ENCODE results near the gene SLC25A21.

SLC25A21 gene

DNA sequence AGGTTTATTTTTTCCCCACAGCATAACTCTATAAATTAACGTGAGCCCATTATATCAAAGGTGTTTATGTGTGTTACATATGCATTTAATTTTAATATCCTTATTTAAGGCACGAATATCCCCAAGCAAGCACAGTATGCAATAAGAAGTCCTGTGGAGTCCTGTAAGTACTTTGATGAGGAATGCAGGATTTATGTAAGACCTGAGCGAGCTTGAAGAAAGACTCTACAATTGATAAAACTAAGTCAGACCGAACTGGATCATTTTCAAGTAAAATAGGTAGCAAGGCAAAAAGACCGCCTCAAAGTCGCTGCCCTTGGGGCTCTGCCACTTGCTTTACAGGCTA lies 755 bp downstream of the SLC25A21 start:
- Histone ChIP-seq H3K4me3 (ENCODE audit: low read length) (no peak overlapping the region), H4K5ac (ENCODE audit: low read length) (no peak overlapping the region), H3K18ac (ENCODE audit: low read length) (no peak overlapping the region), H3K4me2 (ENCODE audit: low read length) (peak overlapping the region; percentile 39), H3K36me3 (ENCODE audit: control insufficient read depth, insufficient read depth, low read length) (no peaks in the 10 kb centered on the region), H3K4ac (ENCODE audit: low read depth, low read length) (no peak overlapping the region), H2BK120ac (ENCODE audit: low read depth, low read length) (no peak overlapping the region), H3K9ac (ENCODE audit: low read length) (peak overlapping the region; percentile 83), H2BK15ac (replicated peaks; ENCODE audit: low read depth) (no peak overlapping the region), H3K79me1 (ENCODE audit: low read length) (no peaks in the 10 kb centered on the region), H3K27me3 (ENCODE audit: insufficient read depth, low read length, poor library complexity) (no peaks in the 10 kb centered on the region), H3K4me1 (ENCODE audit: control insufficient read depth, low read depth, low read length) (no peaks in the 10 kb centered on the region), H3K27ac (ENCODE audit: low read depth, low read length) (peak overlapping the region; percentile 82), H3K23ac (ENCODE audit: low read length) (no peak overlapping the region), H4K8ac (ENCODE audit: low read depth, low read length) (no peak overlapping the region), H2AK5ac (ENCODE audit: low read length) (no peak overlapping the region), H3K79me2 (ENCODE audit: control insufficient read depth, insufficient read depth, low read length) (no peaks in the 10 kb centered on the region), H2BK5ac (ENCODE audit: low read length) (no peak overlapping the region), H3K56ac (ENCODE audit: low read length) (peak overlapping the region; percentile 95)
- WGBS (ENCODE audit: extremely low coverage, insufficient coverage, low lambda C conversion rate), result no CpG with 5 or more reads among the region's 6 CpGs
- no peak for DNase-seq

DNA sequence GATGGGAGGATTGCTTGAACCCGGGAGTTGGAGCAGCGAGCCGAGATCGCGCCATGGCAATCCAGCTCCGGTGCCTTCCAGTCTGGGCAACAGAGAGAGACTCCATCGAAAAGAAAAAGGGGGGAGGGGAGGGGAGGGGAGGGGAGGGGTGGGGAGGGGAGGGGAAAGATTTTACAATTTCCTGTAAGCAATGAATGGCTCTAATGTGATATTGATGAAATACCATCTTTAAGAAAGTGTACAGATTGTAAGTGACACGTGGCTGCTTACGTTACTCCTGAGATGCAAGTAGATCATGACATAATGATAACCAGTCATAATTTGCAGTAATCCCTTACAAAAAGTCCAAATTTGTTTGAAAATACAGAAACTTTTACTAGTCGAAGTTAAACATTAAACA lies 1.4 kb downstream of the SLC25A21 start:
- WGBS (ENCODE audit: extremely low coverage, insufficient coverage, low lambda C conversion rate), result no CpG with 5 or more reads among the region's 10 CpGs

GRCh38 chr14:37170237-37170636 lies 2.2 kb downstream of the SLC25A21 start:
- no peak overlapping the region for H3K4ac ChIP-seq (ENCODE audit: low read depth, low read length)
- no peak overlapping the region for H3K23ac ChIP-seq (ENCODE audit: low read length)
- H3K4me3 ChIP-seq (ENCODE audit: low read length), result no peak overlapping the region
- no peak overlapping the region for H4K8ac ChIP-seq (ENCODE audit: low read depth, low read length)
- no peak overlapping the region for H2BK120ac ChIP-seq (ENCODE audit: low read depth, low read length)
- H3K27me3 ChIP-seq (ENCODE audit: insufficient read depth, low read length, poor library complexity), result no peaks in the 10 kb centered on the region
- H3K36me3 ChIP-seq (ENCODE audit: control insufficient read depth, insufficient read depth, low read length), result no peaks in the 10 kb centered on the region
- H3K9ac ChIP-seq (ENCODE audit: low read length), result no peak overlapping the region
- no peak overlapping the region for H2AK5ac ChIP-seq (ENCODE audit: low read length)
- H3K27ac ChIP-seq (ENCODE audit: low read depth, low read length), result no peak overlapping the region
- no peak overlapping the region for H2BK5ac ChIP-seq (ENCODE audit: low read length)
- no peak overlapping the region for H3K18ac ChIP-seq (ENCODE audit: low read length)
- no peak overlapping the region for H2BK15ac ChIP-seq (replicated peaks; ENCODE audit: low read depth)
- no peaks in the 10 kb centered on the region for H3K79me2 ChIP-seq (ENCODE audit: control insufficient read depth, insufficient read depth, low read length)
- H3K4me2 ChIP-seq (ENCODE audit: low read length), result no peak overlapping the region
- WGBS (ENCODE audit: extremely low coverage, insufficient coverage, low lambda C conversion rate), result no CpG with 5 or more reads among the region's 8 CpGs
- no peaks in the 10 kb centered on the region for H3K79me1 ChIP-seq (ENCODE audit: low read length)
- no peaks in the 10 kb centered on the region for H3K4me1 ChIP-seq (ENCODE audit: control insufficient read depth, low read depth, low read length)
- no peak overlapping the region for H4K5ac ChIP-seq (ENCODE audit: low read length)
- no peak for DNase-seq
- no peak overlapping the region for H3K56ac ChIP-seq (ENCODE audit: low read length)

More for the DNA sequence above, 1.4 kb downstream of the SLC25A21 start:
- Histone ChIP-seq H3K23ac (ENCODE audit: low read length) (no peak overlapping the region), H2BK15ac (replicated peaks; ENCODE audit: low read depth) (no peak overlapping the region), H3K79me1 (ENCODE audit: low read length) (no peaks in the 10 kb centered on the region), H2BK120ac (ENCODE audit: low read depth, low read length) (no peak overlapping the region), H3K36me3 (ENCODE audit: control insufficient read depth, insufficient read depth, low read length) (no peaks in the 10 kb centered on the region), H3K18ac (ENCODE audit: low read length) (no peak overlapping the region), H3K27me3 (ENCODE audit: insufficient read depth, low read length, poor library complexity) (no peaks in the 10 kb centered on the region), H3K27ac (ENCODE audit: low read depth, low read length) (no peak overlapping the region), H4K5ac (ENCODE audit: low read length) (no peak overlapping the region), H3K4me1 (ENCODE audit: control insufficient read depth, low read depth, low read length) (no peaks in the 10 kb centered on the region), H2BK5ac (ENCODE audit: low read length) (no peak overlapping the region), H3K9ac (ENCODE audit: low read length) (no peak overlapping the region), H3K4me3 (ENCODE audit: low read length) (no peak overlapping the region), H2AK5ac (ENCODE audit: low read length) (no peak overlapping the region), H3K79me2 (ENCODE audit: control insufficient read depth, insufficient read depth, low read length) (no peaks in the 10 kb centered on the region), H4K8ac (ENCODE audit: low read depth, low read length) (no peak overlapping the region), H3K4ac (ENCODE audit: low read depth, low read length) (peak overlapping the region; percentile 68), H3K4me2 (ENCODE audit: low read length) (no peak overlapping the region), H3K56ac (ENCODE audit: low read length) (no peak overlapping the region)
- no peak for DNase-seq

DNA sequence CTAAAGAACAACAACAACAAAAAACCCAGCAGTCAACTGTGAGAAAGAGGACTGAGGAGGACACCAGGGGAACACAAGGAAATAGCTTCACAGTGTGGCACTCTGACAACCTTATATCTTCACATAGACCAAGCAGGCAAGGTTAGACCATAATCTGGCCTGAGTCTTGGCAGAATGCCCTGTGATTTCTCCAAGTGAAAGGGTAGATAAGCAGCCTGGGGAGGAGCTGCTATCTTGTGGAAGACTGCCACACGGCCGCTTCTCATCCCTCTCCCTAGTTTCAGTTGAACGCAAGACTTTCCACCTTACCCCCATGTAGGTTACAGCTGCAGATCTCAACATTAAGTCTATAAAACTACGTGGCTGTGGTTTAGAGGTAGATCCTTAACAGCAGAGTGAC lies 3.7 kb downstream of the SLC25A21 start:
- no peak overlapping the region for H3K23ac ChIP-seq (ENCODE audit: low read length)
- no peak overlapping the region for H3K9ac ChIP-seq (ENCODE audit: low read length)
- H3K4me1 ChIP-seq (ENCODE audit: control insufficient read depth, low read depth, low read length), result no peaks in the 10 kb centered on the region
- no peaks in the 10 kb centered on the region for H3K79me2 ChIP-seq (ENCODE audit: control insufficient read depth, insufficient read depth, low read length)
- no peak overlapping the region for H4K8ac ChIP-seq (ENCODE audit: low read depth, low read length)
- no peak overlapping the region for H3K18ac ChIP-seq (ENCODE audit: low read length)
- H3K4me3 ChIP-seq (ENCODE audit: low read length), result no peak overlapping the region
- no peaks in the 10 kb centered on the region for H3K36me3 ChIP-seq (ENCODE audit: control insufficient read depth, insufficient read depth, low read length)
- H2BK120ac ChIP-seq (ENCODE audit: low read depth, low read length), result no peak overlapping the region
- H4K5ac ChIP-seq (ENCODE audit: low read length), result no peak overlapping the region
- H3K27me3 ChIP-seq (ENCODE audit: insufficient read depth, low read length, poor library complexity), result no peaks in the 10 kb centered on the region
- H2AK5ac ChIP-seq (ENCODE audit: low read length), result no peak overlapping the region
- no peaks in the 10 kb centered on the region for H3K79me1 ChIP-seq (ENCODE audit: low read length)
- H2BK5ac ChIP-seq (ENCODE audit: low read length), result no peak overlapping the region
- no CpG with 5 or more reads among the region's 4 CpGs for WGBS (ENCODE audit: extremely low coverage, insufficient coverage, low lambda C conversion rate)
- H3K4ac ChIP-seq (ENCODE audit: low read depth, low read length), result no peak overlapping the region
- no peak overlapping the region for H3K56ac ChIP-seq (ENCODE audit: low read length)
- no peak overlapping the region for H3K27ac ChIP-seq (ENCODE audit: low read depth, low read length)
- DNase-seq, result no peak
- no peak overlapping the region for H3K4me2 ChIP-seq (ENCODE audit: low read length)
- no peak overlapping the region for H2BK15ac ChIP-seq (replicated peaks; ENCODE audit: low read depth)

DNA sequence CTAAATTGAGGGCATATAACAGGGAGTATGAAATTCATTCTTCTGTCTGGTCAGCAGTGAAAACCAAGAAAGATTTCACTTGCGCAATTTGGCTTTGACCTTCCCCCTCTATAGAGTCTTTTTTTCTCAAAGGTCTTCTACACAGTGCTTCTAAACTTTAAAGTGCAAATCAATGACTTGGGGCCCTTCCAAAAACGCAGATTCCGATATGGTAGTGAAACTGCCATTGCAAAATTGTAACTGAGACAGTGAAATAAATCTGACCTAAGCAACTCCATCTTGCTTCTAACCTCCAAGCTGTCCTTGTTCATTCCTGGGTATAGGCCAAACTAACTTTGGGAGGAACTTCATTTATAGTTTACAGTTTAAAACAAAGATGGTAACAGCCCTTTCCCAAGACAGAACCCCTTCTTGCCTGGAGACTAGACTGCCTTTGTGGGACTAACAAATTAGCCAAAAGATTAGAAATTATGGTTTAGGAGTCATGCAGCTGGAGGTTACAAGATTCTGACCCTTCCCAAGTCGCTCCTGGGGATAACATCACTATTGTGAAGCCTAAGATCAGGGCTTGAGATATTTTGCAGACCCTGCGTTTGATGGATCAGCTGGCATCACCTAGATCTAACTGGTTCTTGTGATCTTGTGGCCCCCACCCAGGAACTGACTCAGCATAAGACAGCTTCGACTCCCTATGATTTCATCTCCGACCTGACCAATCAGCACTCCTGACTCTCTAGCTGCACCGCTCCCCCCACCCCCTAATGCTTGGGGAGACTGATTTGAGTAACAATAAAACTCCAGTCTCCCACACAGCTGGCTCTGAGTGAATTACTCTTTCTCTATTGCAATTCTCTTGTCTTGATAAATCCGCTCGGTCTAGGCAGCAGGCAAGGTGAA lies 5.0 kb downstream of the SLC25A21 start:
- no peaks in the 10 kb centered on the region for H3K4me1 ChIP-seq (ENCODE audit: control insufficient read depth, low read depth, low read length)
- no peaks in the 10 kb centered on the region for H3K79me2 ChIP-seq (ENCODE audit: control insufficient read depth, insufficient read depth, low read length)
- H2AK5ac ChIP-seq (ENCODE audit: low read length), result no peak overlapping the region
- no peak overlapping the region for H3K4me3 ChIP-seq (ENCODE audit: low read length)
- no peak overlapping the region for H2BK120ac ChIP-seq (ENCODE audit: low read depth, low read length)
- WGBS (ENCODE audit: extremely low coverage, insufficient coverage, low lambda C conversion rate), result no CpG with 5 or more reads among the region's 10 CpGs
- no peak overlapping the region for H4K5ac ChIP-seq (ENCODE audit: low read length)
- H2BK15ac ChIP-seq (replicated peaks; ENCODE audit: low read depth), result peak overlapping the region; percentile 2
- H3K36me3 ChIP-seq (ENCODE audit: control insufficient read depth, insufficient read depth, low read length), result no peaks in the 10 kb centered on the region
- H3K4ac ChIP-seq (ENCODE audit: low read depth, low read length), result no peak overlapping the region
- H3K18ac ChIP-seq (ENCODE audit: low read length), result no peak overlapping the region
- DNase-seq, result no peak
- H3K27me3 ChIP-seq (ENCODE audit: insufficient read depth, low read length, poor library complexity), result no peaks in the 10 kb centered on the region
- no peak overlapping the region for H3K9ac ChIP-seq (ENCODE audit: low read length)
- H2BK5ac ChIP-seq (ENCODE audit: low read length), result no peak overlapping the region
- H3K56ac ChIP-seq (ENCODE audit: low read length), result no peak overlapping the region
- H3K79me1 ChIP-seq (ENCODE audit: low read length), result no peaks in the 10 kb centered on the region
- H3K4me2 ChIP-seq (ENCODE audit: low read length), result no peak overlapping the region
- H3K27ac ChIP-seq (ENCODE audit: low read depth, low read length), result no peak overlapping the region
- no peak overlapping the region for H4K8ac ChIP-seq (ENCODE audit: low read depth, low read length)
- no peak overlapping the region for H3K23ac ChIP-seq (ENCODE audit: low read length)

DNA sequence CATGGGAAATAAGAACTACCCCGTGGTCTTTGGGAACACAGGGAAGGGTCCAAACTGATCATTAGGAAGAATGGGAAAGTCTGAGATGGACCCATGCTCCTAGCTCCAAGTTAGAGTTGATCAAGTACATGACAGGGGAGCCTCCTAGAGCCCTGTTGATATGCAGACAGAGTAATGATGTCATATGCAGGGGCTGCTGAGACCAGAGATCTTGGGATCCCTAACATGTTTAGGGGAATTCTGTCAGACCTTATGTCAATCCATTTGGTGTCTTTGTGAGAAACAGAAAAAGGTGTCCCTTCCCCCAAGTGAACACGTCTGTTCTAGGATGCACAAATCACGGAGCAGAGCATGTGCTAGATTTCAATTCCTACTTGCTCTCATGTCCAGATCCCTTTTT lies 6.6 kb downstream of the SLC25A21 start:
- Histone ChIP-seq H2BK120ac (ENCODE audit: low read depth, low read length) (no peak overlapping the region), H3K36me3 (ENCODE audit: control insufficient read depth, insufficient read depth, low read length) (no peaks in the 10 kb centered on the region), H3K4ac (ENCODE audit: low read depth, low read length) (no peak overlapping the region), H3K79me1 (ENCODE audit: low read length) (no peaks in the 10 kb centered on the region), H2AK5ac (ENCODE audit: low read length) (no peak overlapping the region), H4K8ac (ENCODE audit: low read depth, low read length) (no peak overlapping the region), H3K4me1 (ENCODE audit: control insufficient read depth, low read depth, low read length) (no peaks in the 10 kb centered on the region), H3K56ac (ENCODE audit: low read length) (no peak overlapping the region), H3K23ac (ENCODE audit: low read length) (no peak overlapping the region), H3K18ac (ENCODE audit: low read length) (no peak overlapping the region), H2BK15ac (replicated peaks; ENCODE audit: low read depth) (no peak overlapping the region), H3K79me2 (ENCODE audit: control insufficient read depth, insufficient read depth, low read length) (no peaks in the 10 kb centered on the region), H3K4me3 (ENCODE audit: low read length) (no peak overlapping the region), H3K4me2 (ENCODE audit: low read length) (no peak overlapping the region), H3K9ac (ENCODE audit: low read length) (no peak overlapping the region), H2BK5ac (ENCODE audit: low read length) (no peak overlapping the region), H3K27me3 (ENCODE audit: insufficient read depth, low read length, poor library complexity) (no peaks in the 10 kb centered on the region), H3K27ac (ENCODE audit: low read depth, low read length) (no peak overlapping the region), H4K5ac (ENCODE audit: low read length) (no peak overlapping the region)
- WGBS (ENCODE audit: extremely low coverage, insufficient coverage, low lambda C conversion rate), result no CpG with 5 or more reads among the region's 3 CpGs
- DNase-seq, result no peak
